ENCODE measurements around the gene TSACC. TPM values are rescaled to one million over a fixed set of nuclear protein-coding genes. Genes with fewer than 3 reads are reported as not detected.

The TSACC gene
- total RNA-seq, 4 donors from 2014 or later = 3.2 TPM; not detected in 3

GRCh38 chr1:156394835-156395461 is 56.6 kb downstream of the TSACC start:
- DNase-seq (ENCODE audit: low spot score in 2 of 2) = no peak
- intact Hi-C loops (cut with DNase I; ENCODE audit: low total_unique reads) = no loop called here
- no peak for TF ChIP-seq POLR2A (IDR thresholded peaks at IDR 0.05)
- TF ChIP-seq CTCF (IDR thresholded peaks at IDR 0.05) = no peak
- WGBS, 2 donors = 77 to 86% methylated on average over 16 of the region's 16 CpGs
- H3K4me3 ChIP-seq (ENCODE audit: low read depth, poor library complexity, severe bottlenecking) = no peak overlapping the region

Other genes with a start within 250 kb of the TSACC start
- 100 to 1,000 TPM; 530 to 611 (median 555) TPM for gene LMNA, start 223.8 kb upstream of the TSACC start, total RNA-seq
- gene SEMA4A, start 184.9 kb upstream of the TSACC start, total RNA-seq = 10 to 100 TPM; 30.5 to 45.4 (median 41.4) TPM
- 10 to 100 TPM; 11.3 to 15.3 (median 13.3) TPM for gene SLC25A44, start 144.4 kb upstream of the TSACC start, total RNA-seq
- gene PMF1, start 125.5 kb upstream of the TSACC start, total RNA-seq = 10 to 100 TPM; 62.9 to 83.6 (median 71.1) TPM
- gene BGLAP, start 96.3 kb upstream of the TSACC start, total RNA-seq = 1 to 10 TPM in 1 of 4 donors, under 1 TPM in 2, not detected in 1; 0.36 to 3.4 (median 0.69) TPM
- 1 to 10 TPM; 2.0 to 8.4 (median 4.6) TPM for gene PAQR6, start 90.5 kb upstream of the TSACC start, total RNA-seq
- gene SMG5, start 55.7 kb upstream of the TSACC start, total RNA-seq = 10 to 100 TPM; 56.9 to 88.4 (median 61.0) TPM
- gene TMEM79, start 54.2 kb upstream of the TSACC start, total RNA-seq = 100 to 1,000 TPM in 2 of 4 donors, 10 to 100 TPM in 2; 96.9 to 111 (median 101) TPM
- gene GLMP, start 42.8 kb upstream of the TSACC start, total RNA-seq = 10 to 100 TPM; 21.9 to 49.1 (median 34.5) TPM
- gene VHLL, start 39.2 kb upstream of the TSACC start, total RNA-seq = not detected
- 100 to 1,000 TPM; 119 to 202 (median 150) TPM for gene CCT3, start 234 bp upstream of the TSACC start, total RNA-seq
- 10 to 100 TPM in 1 of 4 donors, 1 to 10 TPM in 3; 3.5 to 14.2 (median 9.3) TPM for gene RHBG, start 30.7 kb downstream of the TSACC start, total RNA-seq
- 10 to 100 TPM; 32.1 to 67.3 (median 55.6) TPM for gene MEF2D, start 162.2 kb downstream of the TSACC start, total RNA-seq
- gene IQGAP3, start 234.0 kb downstream of the TSACC start, total RNA-seq = 1 to 10 TPM in 3 of 4 donors, under 1 TPM in 1; 0.98 to 3.0 (median 2.1) TPM
- gene TTC24, start 241.2 kb downstream of the TSACC start, total RNA-seq = under 1 TPM in 1 of 4 donors, not detected in 3; 0.19 TPM

Data from lower leg skin (tissue), 4 donors.